H1 (cell line): ENCODE results near the gene NLK. TPM values are rescaled to one million over a fixed set of nuclear protein-coding genes. Genes with fewer than 3 reads are reported as not detected.

Experiments
- CTCF ChIA-PET: fragments of 300-600 bp; sonication (Branson Sonifier 250); formaldehyde crosslinking; loops from one replicate; lab custom pipeline; 2021; ENCODE audit not compliant: partially characterized antibody; lab: Charles Lee
- POLR2A ChIA-PET: fragments of 300-600 bp; sonication (Branson Sonifier 250); formaldehyde crosslinking; loops from one replicate; lab custom pipeline; 2021; ENCODE audit warnings: inconsistent platforms; ENCODE audit not compliant: partially characterized antibody; lab: Charles Lee
- DNase-seq, 2 experiments: peaks; one replicate each; pipeline versions ENCODE4 v3.0.0 to v3.0.0-alpha.2; 2010 to 2022; ENCODE audit warnings: low spot score in 2 of 2, low read depth in 1 of 2, mixed read lengths in 1 of 2
- FAIRE-seq: peaks from 2 replicates; lab custom pipeline; 2011; peaks lifted over from hg19 to GRCh38; lab: Jason Lieb, UNC
- H2AFZ ChIP-seq: 2 replicates; pipeline ENCODE4 v1.8.1; 2012; ENCODE audit warnings: low read length, inconsistent platforms
- H2AK5ac ChIP-seq: 2 replicates; pipeline ENCODE4 v1.6.1; 2013; ENCODE audit warnings: low read depth, low read length
- H2BK120ac ChIP-seq: replicated peaks from 2 replicates; pipeline ENCODE3; 2013; ENCODE audit warnings: low read depth, low read length, inconsistent platforms
- H2BK12ac ChIP-seq: 2 replicates; pipeline ENCODE4 v1.6.1; 2013; ENCODE audit warnings: low read depth, low read length
- H2BK15ac ChIP-seq: 2 replicates; pipeline ENCODE4 v1.6.1; 2013; ENCODE audit warnings: low read length
- H2BK20ac ChIP-seq: 2 replicates; pipeline ENCODE4 v1.6.1; 2013; ENCODE audit warnings: low read length
- H2BK5ac ChIP-seq: 2 replicates; pipeline ENCODE4 v1.6.1; 2013; ENCODE audit warnings: low read depth, low read length
- H3K14ac ChIP-seq: 2 replicates; pipeline ENCODE4 v1.6.1; 2013; ENCODE audit warnings: inconsistent platforms; ENCODE audit not compliant: insufficient read length
- H3K18ac ChIP-seq: 2 replicates; pipeline ENCODE4 v1.6.1; 2013; ENCODE audit warnings: low read length; ENCODE audit errors: extremely low read depth
- H3K23ac ChIP-seq: 2 replicates; pipeline ENCODE4 v1.6.1; 2013; ENCODE audit warnings: inconsistent platforms; ENCODE audit not compliant: insufficient read length
- H3K23me2 ChIP-seq: 2 replicates; pipeline ENCODE4 v1.6.1; 2013; ENCODE audit warnings: low read depth, low read length
- H3K27ac ChIP-seq: 2 replicates; pipeline ENCODE4 v1.6.1; 2011; ENCODE audit warnings: low read depth, low read length, inconsistent platforms
- H3K27me3 ChIP-seq, 4 experiments: replicated peaks in 1 of 4; 1 replicate in 1 of 4; 2 replicates in 3 of 4; pipeline versions ENCODE4 v1.6.1 to v1.8.1; 2011 to 2013; ENCODE audit warnings: low read length in 3 of 4, mild to moderate bottlenecking in 3 of 4, inconsistent platforms in 2 of 4, mixed read lengths in 2 of 4, moderate library complexity in 1 of 4; ENCODE audit not compliant: control insufficient read depth in 3 of 4, insufficient read depth in 3 of 4; ENCODE audit errors: extremely low read depth in 1 of 4
- H3K36me3 ChIP-seq, 4 experiments: 2 replicates each; pipeline versions ENCODE4 v1.6.1 to v1.8.1; 2011 to 2013; ENCODE audit warnings: mild to moderate bottlenecking in 4 of 4, low read length in 3 of 4, moderate library complexity in 2 of 4, control low read depth in 1 of 4, inconsistent platforms in 1 of 4; ENCODE audit not compliant: insufficient read depth in 4 of 4, control insufficient read depth in 2 of 4
- H3K4ac ChIP-seq: replicated peaks from 2 replicates; pipeline ENCODE3; 2013; ENCODE audit warnings: low read length, low read depth, mixed read lengths, inconsistent platforms; ENCODE audit not compliant: insufficient read length
- H3K4me1 ChIP-seq, 4 experiments: replicated peaks in 1 of 4; 1 replicate in 1 of 4; 2 replicates in 3 of 4; pipeline versions ENCODE4 v1.6.1 to v1.8.1; 2011 to 2013; ENCODE audit warnings: low read length in 3 of 4, inconsistent platforms in 2 of 4, mixed read lengths in 1 of 4; ENCODE audit not compliant: insufficient read depth in 4 of 4, control insufficient read depth in 3 of 4
- H3K4me2 ChIP-seq, 2 experiments: 2 replicates each; pipeline versions ENCODE4 v1.6.1 to v1.8.1; 2011 to 2013; ENCODE audit warnings: low read depth in 2 of 2, low read length in 2 of 2, control low read depth in 1 of 2, inconsistent platforms in 1 of 2, mild to moderate bottlenecking in 1 of 2; ENCODE audit not compliant: insufficient read depth in 1 of 2
- H3K4me3 ChIP-seq, 4 experiments: fragments of 200-600, 300-600 bp in 1 of 4; sonication (generic), shearing (Covaris generic), sonication (Bioruptor Twin) in 1 of 4; 2 replicates each; pipeline versions ENCODE4 v1.5.1 to v1.8.1; 2011 to 2016; ENCODE audit warnings: low read length in 4 of 4, low read depth in 3 of 4, control low read depth in 2 of 4, inconsistent platforms in 2 of 4, mild to moderate bottlenecking in 2 of 4, mixed read lengths in 1 of 4, moderate library complexity in 1 of 4; ENCODE audit not compliant: insufficient read depth in 2 of 4; ENCODE audit errors: extremely low read depth in 1 of 4
- H3K56ac ChIP-seq: replicated peaks from 2 replicates; pipeline ENCODE3; 2013; ENCODE audit warnings: low read depth, mild to moderate bottlenecking, mixed read lengths, low read length, inconsistent platforms; ENCODE audit not compliant: insufficient read length
- H3K79me1 ChIP-seq: 2 replicates; pipeline ENCODE4 v1.6.1; 2013; ENCODE audit warnings: low read depth, low read length, control low read depth
- H3K79me2 ChIP-seq, 2 experiments: 2 replicates each; pipeline versions ENCODE4 v1.6.1 to v1.8.1; 2012 to 2013; ENCODE audit warnings: low read length in 2 of 2, mild to moderate bottlenecking in 2 of 2, inconsistent platforms in 1 of 2; ENCODE audit not compliant: insufficient read depth in 2 of 2, control insufficient read depth in 1 of 2
- H3K9ac ChIP-seq, 4 experiments: replicated peaks in 1 of 4; 1 replicate in 1 of 4; 2 replicates in 3 of 4; pipeline versions ENCODE4 v1.6.1 to v1.8.1; 2011 to 2013; ENCODE audit warnings: low read depth in 3 of 4, low read length in 3 of 4, control low read depth in 2 of 4, mild to moderate bottlenecking in 2 of 4, moderate library complexity in 2 of 4, inconsistent platforms in 1 of 4; ENCODE audit errors: extremely low read depth in 1 of 4
- H3K9me3 ChIP-seq, 2 experiments: 2 replicates each; pipeline versions ENCODE4 v1.6.1 to v1.8.1; 2012 to 2013; ENCODE audit warnings: mild to moderate bottlenecking in 2 of 2, moderate library complexity in 2 of 2, control low read depth in 1 of 2, inconsistent platforms in 1 of 2, low read depth in 1 of 2, low read length in 1 of 2, mixed read lengths in 1 of 2; ENCODE audit not compliant: insufficient read depth in 2 of 2
- H4K20me1 ChIP-seq, 2 experiments: replicated peaks in 1 of 2; 2 replicates each; pipeline versions ENCODE3 to v1.8.1; 2011 to 2013; ENCODE audit warnings: inconsistent platforms in 2 of 2, low read length in 2 of 2, mild to moderate bottlenecking in 1 of 2; ENCODE audit not compliant: insufficient read depth in 2 of 2, control insufficient read depth in 1 of 2
- H4K5ac ChIP-seq: 2 replicates; pipeline ENCODE4 v1.6.1; 2013; ENCODE audit warnings: low read length, low read depth, mixed read lengths, inconsistent platforms; ENCODE audit not compliant: insufficient read length
- H4K8ac ChIP-seq: 2 replicates; pipeline ENCODE4 v1.8.0; 2013; ENCODE audit warnings: mild to moderate bottlenecking, moderate library complexity, low read length, inconsistent platforms; ENCODE audit not compliant: insufficient read depth; ENCODE audit errors: extremely low read depth
- H4K91ac ChIP-seq: replicated peaks from 2 replicates; pipeline ENCODE3; 2013; ENCODE audit warnings: low read length, mixed read lengths, inconsistent platforms; ENCODE audit not compliant: insufficient read length
- ATF2 ChIP-seq: IDR thresholded peaks from 2 replicates; pipeline ENCODE4 v1.6.1; 2012; ENCODE audit warnings: low read length, inconsistent platforms
- GABPA ChIP-seq: IDR thresholded peaks from 2 replicates; pipeline ENCODE4 v1.6.1; 2011; ENCODE audit warnings: mild to moderate bottlenecking, low read length, moderate library complexity, borderline replicate concordance; ENCODE audit not compliant: insufficient read depth
- SIN3A ChIP-seq, 2 experiments: IDR thresholded peaks in 1 of 2; conservative IDR thresholded peaks in 1 of 2; 2 replicates each; pipeline ENCODE4 v1.6.1; 2011 to 2012; ENCODE audit warnings: low read length in 2 of 2, improper control_type of control experiment in 1 of 2, low read depth in 1 of 2, mild to moderate bottlenecking in 1 of 2
- SP2 ChIP-seq: IDR thresholded peaks from 2 replicates; pipeline ENCODE4 v1.6.1; 2012; ENCODE audit warnings: mild to moderate bottlenecking, low read length, inconsistent platforms
- WGBS, 2 experiments: shearing (Covaris generic) in 1 of 2; methylation state at CpG; one replicate each; pipeline versions ENCODE4 v1.1.6 to v1.1.7; 2013 to 2015; ENCODE audit warnings: low lambda C conversion rate in 2 of 2, mixed read lengths in 2 of 2, inconsistent platforms in 1 of 2, low coverage in 1 of 2, missing lambda C conversion rate in 1 of 2; ENCODE audit not compliant: insufficient replicate concordance in 2 of 2, insufficient coverage in 1 of 2, insufficient read length in 1 of 2; ENCODE audit errors: extremely low coverage in 1 of 2, missing lambda C conversion rate in 1 of 2; 5-methylcytosine and 5-hydroxymethylcytosine counted together
- polyA plus RNA-seq, 7 experiments: library from polyadenylated mRNA; depleted of rRNA in 3 of 7; stranded (reverse) in 5 of 7; unstranded in 2 of 7; fragments of >200 nt in 5 of 7; fragments of 200-250 nt in 2 of 7; gene quantifications; 1 replicate in 5 of 7; 2 replicates in 1 of 7; 4 replicates in 1 of 7; pipeline versions ENCODE4 v1.2.1 to v1.2.3, GENCODE V29; 2011 to 2013; ENCODE audit warnings: missing spikeins in 2 of 7, mixed read lengths in 2 of 7
- total RNA-seq: library from RNA; stranded (reverse); fragmentation: NEBNext Ultra II Directional; extraction: Animal tissue kit (Norgen Biotek cat#: 25700); gene quantifications from 2 replicates; pipeline ENCODE4 v1.2.1, GENCODE V29; 2021

NLK gene
- total and polyA plus RNA-seq, 2 of the 8 experiments (the other 6 are each of a cell fraction or from before 2014, with no cell fraction given) = 30.8 to 49.9 TPM

DNA sequence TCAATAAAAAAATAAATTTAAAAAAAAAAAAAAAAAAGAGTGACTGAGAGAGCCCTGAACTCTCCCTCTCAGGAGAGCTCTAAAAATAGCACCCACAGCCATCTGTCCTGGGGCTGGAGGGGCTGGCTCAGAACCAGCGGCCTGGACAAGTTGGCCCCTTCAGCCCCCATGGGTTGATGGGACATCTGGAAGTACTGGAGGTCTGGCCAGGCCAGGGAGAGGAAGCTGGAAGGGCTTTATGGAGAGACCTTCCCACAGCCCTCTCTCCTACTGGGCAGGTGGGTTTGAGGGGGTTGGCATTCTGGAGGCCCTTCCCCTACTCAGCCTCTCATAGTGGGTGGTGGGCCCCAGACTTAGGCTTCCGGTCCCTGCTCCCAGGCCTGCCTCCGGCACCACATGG is 182.8 kb downstream of the NLK start:
- DNase-seq (no peak), FAIRE-seq (no peak)
- Histone ChIP-seq H4K8ac (no peak overlapping the region), H3K4me2 (no peak overlapping the region), H3K36me3 (peaks cover 0 to 3% (median 0%) of the 10 kb centered on the region in 4 experiments; a peak in 1 of 8 replicates), H3K4me1 (peaks cover 6 to 23% (median 9%) of the 10 kb centered on the region in 4 experiments), H2BK15ac (no peak overlapping the region), H3K9ac (no peak overlapping the region), H3K27ac (no peak overlapping the region), H3K23me2 (peaks cover 11% of the 10 kb centered on the region), H3K4me3 (no peak overlapping the region), H2AFZ (no peak overlapping the region), H2BK20ac (no peak overlapping the region), H3K79me1 (no peaks in the 10 kb centered on the region)
- ChIA-PET CTCF (interaction anchor here (17.5 kb wide), 1 partner anchor 21 kb away, joined by 266 read pairs; no protein-coding TSS in a partner anchor), POLR2A (no interaction called here)
- no peak for TF ChIP-seq SP2
- TF ChIP-seq ATF2 = no peak
- no peak for TF ChIP-seq GABPA
- TF ChIP-seq SIN3A (conservative IDR thresholded peaks at IDR 0.05 in 1 of 2, IDR thresholded peaks at IDR 0.05 in 1 of 2; ENCODE audit: low read depth in 1 of 2, low read length in 2 of 2) = no peak
- TF ChIP-seq, all 59 proteins: peak for 0
- Histone ChIP-seq H3K23ac (no peak overlapping the region), H4K5ac (no peak overlapping the region), H3K4ac (no peak overlapping the region), H2BK5ac (no peak overlapping the region), H3K56ac (no peak overlapping the region), H3K9me3 (no peaks in the 10 kb centered on the region; a peak in 1 of 4 replicates), H3K14ac (no peak overlapping the region), H2BK120ac (no peak overlapping the region), H4K91ac (no peak overlapping the region), H4K20me1 (no peaks in the 10 kb centered on the region), H2AK5ac (no peak overlapping the region), H2BK12ac (no peak overlapping the region), H3K27me3 (no peaks in the 10 kb centered on the region), H3K79me2 (no peaks in the 10 kb centered on the region), H3K18ac (no peak overlapping the region)
- 92% methylated on average over 3 of the region's 3 CpGs; no CpG with 5 or more reads in 1 of the 2 experiments for WGBS, 2 experiments
